Natural killer cell treated with Interleukin-12 subunit alpha and Interleukin-12 subunit beta and Interleukin-15 and Interleukin-18, amount 100 ng/mL, for 72 hours (primary cell): Measurements from ENCODE around the gene RBM48. TPM values are rescaled to one million over a fixed set of nuclear protein-coding genes. Genes with fewer than 3 reads are reported as not detected.
A peak's percentile ranks its signal among the peaks of the same experiment; 100 is the strongest.

ENCODE experiments used
- ATAC-seq, 2 donors: fragments of 150-1000 bp; cut with Tn5 transposase in 1 of 2; sonication (Bioruptor Pico), chemical (Tn5 transposase) in 1 of 2; 2 replicates each; pipeline ENCODE4 v1.10.0; 2021
- DNase-seq: peaks from one replicate; pipeline ENCODE4 v3.0.0; 2022; ENCODE audit warnings: low spot score
- H3K27ac Mint-ChIP-seq, 2 donors: 1 replicate in 1 of 2; 2 replicates in 1 of 2; pipeline ENCODE4 v1.8.0; 2022; ENCODE audit warnings: mixed read lengths in 2 of 2, mild to moderate bottlenecking in 1 of 2, moderate library complexity in 1 of 2
- H3K27me3 Mint-ChIP-seq, 2 donors: 1 replicate in 1 of 2; 2 replicates in 1 of 2; pipeline ENCODE4 v1.8.0; 2022; ENCODE audit warnings: mixed read lengths in 2 of 2
- H3K36me3 Mint-ChIP-seq: one replicate; pipeline ENCODE4 v1.8.0; 2022; ENCODE audit warnings: mixed read lengths
- H3K4me1 Mint-ChIP-seq, 2 donors: 1 replicate in 1 of 2; 2 replicates in 1 of 2; pipeline ENCODE4 v1.8.0; 2022; ENCODE audit warnings: low read depth in 2 of 2, mixed read lengths in 2 of 2, mild to moderate bottlenecking in 1 of 2
- H3K4me3 Mint-ChIP-seq: one replicate; pipeline ENCODE4 v1.8.0; 2022; ENCODE audit warnings: mixed read lengths
- H3K9me3 Mint-ChIP-seq: 2 replicates; pipeline ENCODE4 v1.8.0; 2022; ENCODE audit warnings: mixed read lengths
- total RNA-seq, 2 donors: library from RNA; stranded (reverse); gene quantifications; one replicate each; pipeline ENCODE4 v1.2.3, GENCODE V29; 2022

The RBM48 gene
- total RNA-seq, 2 donors from 2014 or later = 19.9 to 21.0 TPM

- ATAC-seq (no peak), DNase-seq (no peak)
- H3K27me3 Mint-ChIP-seq = no peaks in the 10 kb centered on the region
- H3K4me3 Mint-ChIP-seq = no peak overlapping the region
- no peaks in the 10 kb centered on the region for H3K4me1 Mint-ChIP-seq
- H3K36me3 Mint-ChIP-seq = peaks cover 17% of the 10 kb centered on the region
- H3K9me3 Mint-ChIP-seq = no peaks in the 10 kb centered on the region
- H3K27ac Mint-ChIP-seq = no peak overlapping the region
Observed at GRCh38 chr7:92560602-92561001, 32.0 kb downstream of the RBM48 start.

GRCh38 chr7:92563345-92563744, 34.8 kb downstream of the RBM48 start:
- Mint-ChIP-seq H3K27me3 (no peaks in the 10 kb centered on the region), H3K9me3 (no peaks in the 10 kb centered on the region), H3K36me3 (peaks cover 22% of the 10 kb centered on the region), H3K4me1 (no peaks in the 10 kb centered on the region), H3K4me3 (no peak overlapping the region), H3K27ac (peak overlapping the region; percentile 2 to 21)
- DNase-seq (no peak), ATAC-seq (no peak)

- Mint-ChIP-seq H3K9me3 (no peaks in the 10 kb centered on the region), H3K36me3 (peaks cover 38% of the 10 kb centered on the region), H3K27ac (no peak overlapping the region), H3K4me1 (peaks cover 8 to 9% of the 10 kb centered on the region in 2 donors), H3K4me3 (no peak overlapping the region), H3K27me3 (no peaks in the 10 kb centered on the region)
- DNase-seq = no peak
- ATAC-seq = no peak
Observed at GRCh38 chr7:92567460-92567859, 38.9 kb downstream of the RBM48 start.

DNA sequence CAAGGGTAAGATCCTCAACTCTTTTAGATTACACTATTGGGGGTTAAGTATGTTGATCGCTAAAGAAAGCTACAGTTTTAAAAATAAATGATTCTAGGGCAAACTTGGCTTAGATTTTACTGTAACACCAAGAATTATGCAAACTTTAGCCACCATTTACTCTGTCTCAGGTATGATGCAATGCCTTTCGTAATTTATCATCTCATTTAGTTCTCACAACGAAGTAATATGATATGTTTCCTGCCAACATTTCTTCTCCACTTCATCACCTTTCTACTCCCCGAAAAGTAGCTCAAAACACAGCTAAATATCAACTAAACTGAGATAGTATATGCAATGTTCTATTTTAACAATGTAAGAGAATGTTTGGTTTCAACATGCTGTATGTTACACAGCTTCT, 40.5 kb downstream of the RBM48 start:
- Mint-ChIP-seq H3K36me3 (peaks cover 30% of the 10 kb centered on the region), H3K27ac (peak overlapping the region in 1 of 2 donors; percentile 58), H3K4me3 (no peak overlapping the region), H3K4me1 (peaks cover 11% of the 10 kb centered on the region in 2 donors), H3K27me3 (no peaks in the 10 kb centered on the region), H3K9me3 (no peaks in the 10 kb centered on the region)
- DNase-seq (no peak), ATAC-seq (no peak)

GRCh38 chr7:92576296-92576695, 47.7 kb downstream of the RBM48 start:
- no peaks in the 10 kb centered on the region for H3K27me3 Mint-ChIP-seq
- DNase-seq (no peak), ATAC-seq (no peak)
- H3K36me3 Mint-ChIP-seq = peaks cover 37% of the 10 kb centered on the region
- no peak overlapping the region for H3K4me3 Mint-ChIP-seq
- H3K27ac Mint-ChIP-seq = no peak overlapping the region
- H3K4me1 Mint-ChIP-seq = peaks cover 4 to 6% of the 10 kb centered on the region in 2 donors
- H3K9me3 Mint-ChIP-seq = no peaks in the 10 kb centered on the region

- Mint-ChIP-seq H3K4me3 (no peak overlapping the region), H3K27me3 (no peaks in the 10 kb centered on the region), H3K4me1 (peaks cover 22 to 40% of the 10 kb centered on the region in 2 donors), H3K36me3 (peaks cover 26% of the 10 kb centered on the region), H3K27ac (no peak overlapping the region), H3K9me3 (no peaks in the 10 kb centered on the region)
- DNase-seq (no peak), ATAC-seq (no peak)
Observed at GRCh38 chr7:92582948-92583347, 54.4 kb downstream of the RBM48 start.

DNA sequence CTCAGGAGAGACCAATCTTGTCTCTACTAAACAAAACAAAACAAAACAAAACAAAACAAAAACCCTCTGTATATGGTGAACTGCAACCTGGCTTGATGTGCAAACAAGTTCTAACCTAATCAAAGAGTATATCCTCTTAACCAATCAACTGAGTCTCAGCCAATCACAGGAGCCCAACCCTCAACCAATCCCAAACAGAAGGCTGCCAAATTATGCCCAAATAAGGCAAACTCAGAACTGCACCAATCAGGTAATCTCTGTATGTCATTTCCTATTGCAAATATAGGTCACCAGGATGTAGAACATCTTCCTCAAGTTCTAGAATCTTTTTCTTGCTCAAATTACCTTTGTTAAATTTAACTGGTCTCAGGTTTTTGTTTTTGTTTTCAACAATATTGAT, 56.4 kb downstream of the RBM48 start:
- H3K4me1 Mint-ChIP-seq = peaks cover 37 to 58% of the 10 kb centered on the region in 2 donors
- no peaks in the 10 kb centered on the region for H3K9me3 Mint-ChIP-seq
- peaks cover 27% of the 10 kb centered on the region for H3K36me3 Mint-ChIP-seq
- peak overlapping the region; percentile 41 for H3K4me3 Mint-ChIP-seq
- H3K27me3 Mint-ChIP-seq = no peaks in the 10 kb centered on the region
- DNase-seq (no peak), ATAC-seq (peak in 1 of 2 donors; percentile 30)
- H3K27ac Mint-ChIP-seq = peak overlapping the region; percentile 47 to 61

DNA sequence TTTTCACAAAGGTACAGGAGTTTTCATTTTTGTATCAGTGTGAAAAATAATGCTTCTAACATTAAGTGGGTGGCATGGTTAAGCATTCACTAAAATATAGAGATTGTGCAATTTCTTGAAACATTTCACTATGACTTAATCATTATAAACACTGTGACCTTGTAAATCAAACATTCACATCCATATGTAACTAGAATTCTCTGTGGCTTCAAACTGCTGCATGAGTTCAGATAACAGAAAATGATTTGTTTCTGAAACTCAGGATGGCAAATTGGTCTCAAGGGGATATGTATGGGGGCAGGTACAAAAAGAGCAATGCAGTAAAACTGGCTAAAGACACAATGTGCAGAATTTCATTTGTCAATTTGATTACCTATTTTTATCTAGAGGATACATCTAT, 57.8 kb downstream of the RBM48 start:
- Mint-ChIP-seq H3K36me3 (peaks cover 23% of the 10 kb centered on the region), H3K4me3 (peak overlapping the region; percentile 99), H3K27me3 (no peaks in the 10 kb centered on the region), H3K27ac (peak overlapping the region; percentile 52 to 54), H3K9me3 (no peaks in the 10 kb centered on the region), H3K4me1 (peaks cover 37 to 58% of the 10 kb centered on the region in 2 donors)
- DNase-seq = no peak
- ATAC-seq = no peak

DNA sequence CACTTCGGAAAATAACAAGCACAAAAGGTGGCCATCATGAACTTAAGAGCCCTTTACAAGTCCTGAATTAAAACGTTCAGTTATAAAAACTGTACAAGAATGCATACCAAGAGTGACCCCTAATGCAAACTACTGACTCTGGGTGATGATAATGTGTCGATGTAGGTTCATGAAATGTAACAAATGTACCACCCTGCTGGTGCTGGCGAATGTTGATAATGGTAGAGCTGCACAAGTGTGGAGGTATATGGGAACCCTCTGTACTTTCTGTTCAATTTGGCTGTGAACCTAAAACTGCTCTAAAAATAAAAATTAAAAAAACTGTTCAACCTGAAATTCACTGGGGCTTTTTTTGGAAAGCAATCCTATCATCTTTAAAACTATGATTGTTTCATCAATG, 58.2 kb downstream of the RBM48 start:
- Mint-ChIP-seq H3K27ac (peak overlapping the region; percentile 52 to 54), H3K4me3 (peak overlapping the region; percentile 99), H3K27me3 (no peaks in the 10 kb centered on the region), H3K4me1 (peaks cover 37 to 58% of the 10 kb centered on the region in 2 donors), H3K36me3 (peaks cover 23% of the 10 kb centered on the region), H3K9me3 (no peaks in the 10 kb centered on the region)
- DNase-seq (no peak), ATAC-seq (no peak)

Other genes with a start within 250 kb of the RBM48 start
- 10 to 100 TPM; 12.1 to 16.6 TPM for gene GATAD1, start 81.3 kb upstream of the RBM48 start, total RNA-seq
- not detected for gene ERVW-1, start 50.8 kb upstream of the RBM48 start, total RNA-seq
- gene PEX1, start 275 bp upstream of the RBM48 start, total RNA-seq = 10 to 100 TPM; 11.5 to 15.8 TPM
- gene FAM133B, start 61.6 kb downstream of the RBM48 start, total RNA-seq = 10 to 100 TPM; 31.1 to 62.6 TPM